Heart left ventricle (tissue), 13 donors: Measurements from ENCODE around the gene LRRC18.

Experiments
- POLR2A ChIP-seq, 2 donors: fragments of 450-650 bp; IDR thresholded peaks; one replicate each; pipeline ENCODE4 v1.6.1; 2017; ENCODE audit warnings: antibody characterized with exemption in 2 of 2, mild to moderate bottlenecking in 2 of 2, moderate library complexity in 2 of 2
- TF ChIP-seq, protein P1 (sequence below), 12 donors: fragments of 200-600 bp; sonication (generic) in 4 of 12; IDR thresholded peaks; one replicate each; pipeline versions ENCODE4 v1.5.0 to v1.8.0; 2018 to 2022; ENCODE audit warnings: antibody characterized with exemption in 12 of 12, mild to moderate bottlenecking in 5 of 12
- donor health status: ischemic (EF 13 %, LVEDD 7.1; RV severe dilation, severe dysfunction).
- donor health status: DM: no; HTN: yes; CAD: no.
- donor health status: DM: no; HTN: no; CAD: no.
- donor health status: ischemic (EF 25% LVEDD 6.9; RV normal size, moderate dysfunction).
- donor health status: ischemic (EF 25% LVEDD 5.7; RV mildly dilated, moderate dysfunction).
- donor health status: ischemic (EF 35%, LVEDD 5.7; RV mildly dilated, moderate dysfunction).
- donor health status: nonischemic (EF 11% LVEDD 7.7; RV severe dilation, severe dysfunction).
- donor health status: DM: yes; HTN: yes; CAD: no.
- donor health status: PGD.
- donor health status: ischemic (EF 29% LVEDD 5.4; RV normal size, mild dysfunction).
- donor health status: nonischemic (EF 23%, LVEDD 6.1; RV moderate dilation, normal function).

DNA sequence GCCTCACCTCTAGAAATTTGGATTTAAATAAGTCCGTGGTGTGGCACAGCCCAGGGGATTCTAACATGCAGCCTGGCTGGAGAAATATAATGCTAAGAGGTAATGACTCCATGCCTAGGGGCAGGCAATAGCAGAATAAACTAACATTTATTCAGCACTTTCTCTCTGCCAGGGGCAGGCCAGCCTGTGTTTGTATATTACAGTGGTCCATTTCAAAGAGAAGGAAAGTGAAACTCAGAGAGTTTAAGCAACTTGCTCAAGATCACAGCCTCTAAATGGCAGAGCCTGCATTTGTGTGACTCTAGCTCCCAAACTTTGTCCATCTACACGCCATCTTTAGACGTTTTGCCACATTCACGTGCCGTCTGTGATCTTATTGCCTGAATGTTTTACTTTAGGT lies 6.7 kb upstream of the LRRC18 start:
- TF ChIP-seq, protein P1, sequence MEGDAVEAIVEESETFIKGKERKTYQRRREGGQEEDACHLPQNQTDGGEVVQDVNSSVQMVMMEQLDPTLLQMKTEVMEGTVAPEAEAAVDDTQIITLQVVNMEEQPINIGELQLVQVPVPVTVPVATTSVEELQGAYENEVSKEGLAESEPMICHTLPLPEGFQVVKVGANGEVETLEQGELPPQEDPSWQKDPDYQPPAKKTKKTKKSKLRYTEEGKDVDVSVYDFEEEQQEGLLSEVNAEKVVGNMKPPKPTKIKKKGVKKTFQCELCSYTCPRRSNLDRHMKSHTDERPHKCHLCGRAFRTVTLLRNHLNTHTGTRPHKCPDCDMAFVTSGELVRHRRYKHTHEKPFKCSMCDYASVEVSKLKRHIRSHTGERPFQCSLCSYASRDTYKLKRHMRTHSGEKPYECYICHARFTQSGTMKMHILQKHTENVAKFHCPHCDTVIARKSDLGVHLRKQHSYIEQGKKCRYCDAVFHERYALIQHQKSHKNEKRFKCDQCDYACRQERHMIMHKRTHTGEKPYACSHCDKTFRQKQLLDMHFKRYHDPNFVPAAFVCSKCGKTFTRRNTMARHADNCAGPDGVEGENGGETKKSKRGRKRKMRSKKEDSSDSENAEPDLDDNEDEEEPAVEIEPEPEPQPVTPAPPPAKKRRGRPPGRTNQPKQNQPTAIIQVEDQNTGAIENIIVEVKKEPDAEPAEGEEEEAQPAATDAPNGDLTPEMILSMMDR (IDR thresholded peaks at IDR 0.05), result no peak
- TF ChIP-seq POLR2A (IDR thresholded peaks at IDR 0.05), result no peak
